ENCODE results near the gene ST3GAL4.
"Not testable (repeated sequence)": the region's sequence is repeated elsewhere in the genome, so short reads cannot be mapped to it uniquely, and the experiment has no call there.

The ST3GAL4 gene

DNA sequence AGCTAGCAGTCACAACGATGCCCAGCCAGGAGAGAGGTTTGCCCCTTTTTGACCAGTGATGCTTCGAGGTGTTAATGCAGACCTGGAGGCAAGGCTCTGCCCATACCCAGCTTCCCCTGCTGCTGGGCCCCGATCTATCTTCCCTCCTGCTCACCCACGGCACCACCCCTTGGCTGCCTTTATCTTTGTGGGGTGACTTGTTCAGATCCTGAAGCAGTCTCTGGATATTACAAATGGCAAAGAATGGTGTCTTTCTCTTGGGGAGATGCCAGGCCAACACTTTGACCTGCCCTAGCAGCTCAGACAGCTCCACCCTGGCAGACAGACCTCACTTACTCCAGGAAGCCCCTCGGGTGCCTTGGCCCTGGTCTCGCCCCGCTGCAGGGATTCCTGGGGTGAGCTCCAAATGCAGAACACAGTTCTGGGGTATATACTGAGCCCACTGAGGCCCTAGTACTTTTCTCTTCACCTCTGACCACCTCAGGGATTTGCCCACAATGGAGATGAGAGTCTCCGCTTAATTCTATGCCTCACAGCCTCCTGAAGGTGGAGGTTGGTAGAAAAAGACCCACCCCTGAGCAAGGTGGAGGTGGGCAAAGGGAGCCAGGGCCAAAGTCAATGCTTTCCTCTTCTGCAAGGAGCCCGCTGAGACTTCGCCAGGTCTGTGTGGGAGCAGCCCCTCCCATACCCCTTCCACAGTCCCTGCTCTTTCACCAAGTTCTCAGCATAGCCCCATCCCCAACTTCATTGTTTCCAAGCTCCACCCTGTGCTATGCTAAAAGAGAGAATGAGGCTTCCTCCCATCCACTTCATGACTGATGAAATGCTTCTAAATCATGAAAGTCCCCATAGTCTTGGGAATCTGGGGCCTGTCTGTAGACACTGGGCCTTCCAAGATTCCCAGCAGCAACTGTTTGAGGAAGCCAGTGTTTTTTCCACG, 11.1 kb upstream of the ST3GAL4 start:
- ChIA-PET POLR2A (ENCODE audit: low non-redundant PET) (no interaction called here), CTCF (interaction anchor here (1.1 kb wide), 1 partner anchor 136 kb away, joined by 4 read pairs; no protein-coding TSS in a partner anchor)
- TF ChIP-seq, protein P1, sequence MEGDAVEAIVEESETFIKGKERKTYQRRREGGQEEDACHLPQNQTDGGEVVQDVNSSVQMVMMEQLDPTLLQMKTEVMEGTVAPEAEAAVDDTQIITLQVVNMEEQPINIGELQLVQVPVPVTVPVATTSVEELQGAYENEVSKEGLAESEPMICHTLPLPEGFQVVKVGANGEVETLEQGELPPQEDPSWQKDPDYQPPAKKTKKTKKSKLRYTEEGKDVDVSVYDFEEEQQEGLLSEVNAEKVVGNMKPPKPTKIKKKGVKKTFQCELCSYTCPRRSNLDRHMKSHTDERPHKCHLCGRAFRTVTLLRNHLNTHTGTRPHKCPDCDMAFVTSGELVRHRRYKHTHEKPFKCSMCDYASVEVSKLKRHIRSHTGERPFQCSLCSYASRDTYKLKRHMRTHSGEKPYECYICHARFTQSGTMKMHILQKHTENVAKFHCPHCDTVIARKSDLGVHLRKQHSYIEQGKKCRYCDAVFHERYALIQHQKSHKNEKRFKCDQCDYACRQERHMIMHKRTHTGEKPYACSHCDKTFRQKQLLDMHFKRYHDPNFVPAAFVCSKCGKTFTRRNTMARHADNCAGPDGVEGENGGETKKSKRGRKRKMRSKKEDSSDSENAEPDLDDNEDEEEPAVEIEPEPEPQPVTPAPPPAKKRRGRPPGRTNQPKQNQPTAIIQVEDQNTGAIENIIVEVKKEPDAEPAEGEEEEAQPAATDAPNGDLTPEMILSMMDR (conservative IDR thresholded peaks at IDR 0.05; ENCODE audit: low read depth) = no peak
- peak overlapping the region; percentile 76 for H3K27ac ChIP-seq
- DNase-seq (ENCODE audit: low spot score) = no peak

DNA sequence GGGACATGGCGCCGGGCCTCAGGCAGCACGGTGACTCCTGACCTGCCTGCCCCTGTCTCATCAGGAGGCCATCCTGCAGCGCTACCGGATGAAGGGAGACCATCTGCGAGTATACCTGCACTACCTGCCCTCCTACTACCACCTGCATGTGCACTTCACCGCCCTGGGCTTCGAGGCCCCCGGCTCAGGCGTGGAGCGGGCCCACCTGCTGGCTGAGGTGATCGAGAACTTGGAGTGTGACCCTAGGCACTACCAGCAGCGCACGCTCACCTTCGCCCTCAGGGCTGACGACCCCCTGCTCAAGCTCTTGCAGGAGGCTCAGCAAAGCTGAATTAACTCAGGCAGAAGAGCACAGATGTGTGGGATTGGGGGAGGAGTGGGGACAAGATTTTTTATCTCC, 10.2 kb upstream of the ST3GAL4 start:
- ChIA-PET POLR2A (ENCODE audit: low non-redundant PET) (no interaction called here), CTCF (no interaction called here)
- TF ChIP-seq, protein P1 (conservative IDR thresholded peaks at IDR 0.05; ENCODE audit: low read depth) = no peak
- H3K27ac ChIP-seq = peak overlapping the region; percentile 76
- DNase-seq (ENCODE audit: low spot score) = no peak

DNA sequence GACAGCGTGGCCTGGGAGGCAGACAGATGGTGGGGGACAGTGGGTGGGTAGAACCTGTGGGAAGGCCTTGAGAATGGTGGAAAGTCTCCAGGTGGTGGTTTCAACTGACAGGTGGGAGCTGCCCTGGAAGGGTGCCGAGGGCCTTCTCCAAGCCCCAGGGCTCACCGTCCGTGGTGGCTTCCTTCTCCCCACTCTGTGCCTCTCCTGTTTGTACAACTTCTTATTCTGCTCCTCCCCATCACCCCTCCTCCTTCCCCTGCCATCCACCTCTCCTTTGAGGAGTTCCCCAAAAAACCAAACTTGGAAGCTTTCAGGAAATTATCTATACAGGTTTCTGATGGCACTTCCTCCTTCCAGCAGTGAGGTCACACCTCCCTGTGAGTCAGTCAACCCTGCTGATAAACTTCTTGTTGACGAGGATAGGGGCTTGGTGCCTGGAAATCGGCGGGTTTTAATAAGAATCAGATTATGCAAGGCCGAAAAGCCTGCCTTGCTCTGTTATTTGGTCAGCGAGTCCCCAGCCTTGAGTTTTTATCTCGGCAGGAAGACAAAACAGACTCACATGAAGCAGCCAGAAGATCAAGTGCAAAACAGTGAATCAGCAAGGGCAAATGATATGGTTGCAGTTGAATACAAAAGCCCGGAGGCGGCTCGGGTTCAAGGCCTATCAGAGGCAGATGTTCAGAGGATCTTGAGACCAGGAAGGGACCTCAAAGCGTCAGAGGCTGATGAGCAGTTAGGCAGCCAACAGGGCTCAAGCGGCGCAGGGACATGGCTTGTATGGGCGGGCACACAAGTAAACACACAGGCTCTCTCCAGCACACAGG, 9.5 kb upstream of the ST3GAL4 start:
- ChIA-PET CTCF (interaction anchor here (0.5 kb wide), 1 partner anchor 13 kb away, joined by 3 read pairs; no protein-coding TSS in a partner anchor), POLR2A (ENCODE audit: low non-redundant PET) (no interaction called here)
- peak overlapping the region; percentile 76 for H3K27ac ChIP-seq
- DNase-seq (ENCODE audit: low spot score) = peak; percentile 44
- TF ChIP-seq, protein P1 (conservative IDR thresholded peaks at IDR 0.05; ENCODE audit: low read depth) = no peak

DNA sequence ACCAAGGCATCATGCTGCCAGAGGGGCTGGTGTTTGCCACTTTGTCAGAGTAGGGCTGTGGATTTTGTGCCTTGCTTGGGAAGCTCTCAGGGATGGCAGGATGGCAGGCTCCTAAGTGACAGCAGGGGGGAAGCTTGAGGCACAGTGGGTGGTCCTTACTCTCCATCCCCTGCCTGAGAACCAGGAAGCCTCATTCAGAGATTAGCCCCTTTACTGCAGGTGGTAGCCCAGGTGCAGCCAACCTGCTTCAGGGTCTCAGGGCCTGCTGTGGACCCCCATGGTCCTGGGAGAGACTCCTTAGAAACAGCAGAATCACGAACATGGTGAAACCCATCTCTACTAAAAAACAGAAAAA, 8.9 kb upstream of the ST3GAL4 start:
- TF ChIP-seq, protein P1 (conservative IDR thresholded peaks at IDR 0.05; ENCODE audit: low read depth) = no peak
- DNase-seq (ENCODE audit: low spot score) = no peak
- peak overlapping the region; percentile 76 for H3K27ac ChIP-seq
- ChIA-PET POLR2A (ENCODE audit: low non-redundant PET) (interaction anchor here (0.6 kb wide), 1 partner anchor 249 kb away, joined by 3 read pairs; no protein-coding TSS in a partner anchor), CTCF (no interaction called here)

DNA sequence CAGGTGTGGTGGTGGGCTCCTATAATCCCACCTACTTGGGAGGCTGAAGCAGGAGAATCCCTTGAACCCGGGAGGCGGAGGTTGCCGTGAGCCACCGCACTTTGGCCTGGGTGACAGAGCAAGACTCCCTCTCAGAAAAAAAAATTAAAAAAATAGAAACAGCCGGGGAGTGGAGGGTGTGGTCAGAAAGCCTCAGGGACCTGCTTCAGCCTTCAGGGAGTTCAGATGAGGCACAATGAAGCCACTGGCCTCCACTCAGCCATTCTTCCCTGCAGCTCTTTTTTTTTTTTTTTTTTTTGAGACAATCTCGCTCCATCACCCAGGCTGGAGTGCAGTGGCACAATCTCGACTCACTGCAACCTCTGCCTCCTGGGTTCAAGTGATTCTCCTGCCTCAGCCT, 8.5 kb upstream of the ST3GAL4 start:
- POLR2A ChIA-PET (ENCODE audit: low non-redundant PET) = interaction anchor here (0.6 kb wide), 1 partner anchor 248 kb away, joined by 3 read pairs; no protein-coding TSS in a partner anchor
- DNase-seq (ENCODE audit: low spot score); CTCF ChIA-PET: not testable (repeated sequence)
- peak overlapping the region; percentile 76 for H3K27ac ChIP-seq

DNA sequence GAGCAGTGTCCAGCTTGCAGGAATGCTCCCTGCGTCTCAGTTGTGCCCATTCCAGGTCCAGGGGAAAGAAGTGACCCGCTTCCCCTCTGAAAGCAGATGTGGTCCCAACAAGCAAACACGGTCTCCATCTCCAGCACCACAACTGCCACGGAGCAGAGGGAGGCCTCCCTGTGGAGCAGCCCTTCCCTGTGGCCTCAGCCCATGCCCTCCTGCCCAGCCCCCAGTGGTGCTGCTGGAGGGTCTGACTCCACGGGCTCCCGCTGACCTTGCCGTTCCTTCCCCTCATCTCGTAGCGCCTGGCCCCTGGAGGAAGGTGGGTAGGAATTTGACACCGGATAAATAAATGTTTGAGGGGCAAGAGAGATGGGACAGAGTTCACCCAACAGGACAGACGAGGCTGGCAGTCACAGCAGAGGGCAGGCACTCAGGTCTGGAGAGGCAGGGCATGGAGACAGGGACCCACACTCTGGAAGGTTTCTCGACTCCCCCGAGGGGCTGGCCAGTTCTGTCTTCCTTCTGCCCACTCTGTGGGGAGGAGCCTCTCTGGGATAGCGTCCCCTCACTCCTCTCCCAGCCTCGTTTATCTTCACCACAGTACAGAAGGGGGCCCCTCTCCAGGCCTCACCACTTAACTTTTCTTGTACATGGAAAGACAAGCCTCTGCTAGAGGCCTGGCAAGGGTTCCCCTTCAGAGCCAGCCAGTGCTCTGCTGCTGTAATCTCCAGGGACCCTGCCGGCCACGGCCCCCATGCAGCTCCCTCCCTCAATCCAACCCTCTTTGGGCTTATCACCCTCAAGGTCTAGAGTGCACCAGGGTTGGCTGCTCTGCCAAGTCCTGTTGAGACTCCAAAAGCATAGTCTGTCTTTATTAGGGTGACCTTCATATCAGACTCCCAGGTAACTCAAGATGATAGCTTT, 7.5 kb upstream of the ST3GAL4 start:
- ChIA-PET CTCF (interaction anchor here (0.5 kb wide), 1 partner anchor 25 kb away, joined by 6 read pairs; no protein-coding TSS in a partner anchor), POLR2A (ENCODE audit: low non-redundant PET) (interaction anchor here (0.6 kb wide), 1 partner anchor 72 kb away, joined by 3 read pairs; no protein-coding TSS in a partner anchor)
- DNase-seq (ENCODE audit: low spot score) = no peak
- H3K27ac ChIP-seq = peak overlapping the region; percentile 76
- TF ChIP-seq, protein P1 (conservative IDR thresholded peaks at IDR 0.05; ENCODE audit: low read depth) = no peak

All from RWPE1 (cell line).